Stimulated activated CD4-positive, alpha-beta T cell treated with anti-CD3 and anti-CD28 coated beads, Interleukin-15, amount 100 ng/mL, for 48 hours (primary cell): ENCODE results near the gene CMSS1.
"Not testable (repeated sequence)": the region's sequence is repeated elsewhere in the genome, so short reads cannot be mapped to it uniquely, and the experiment has no call there.

Experiments
- DNase-seq, 2 donors: peaks; one replicate each; pipeline ENCODE4 v3.0.0-alpha.2; 2020; ENCODE audit warnings: low read depth in 2 of 2

The CMSS1 gene

DNA sequence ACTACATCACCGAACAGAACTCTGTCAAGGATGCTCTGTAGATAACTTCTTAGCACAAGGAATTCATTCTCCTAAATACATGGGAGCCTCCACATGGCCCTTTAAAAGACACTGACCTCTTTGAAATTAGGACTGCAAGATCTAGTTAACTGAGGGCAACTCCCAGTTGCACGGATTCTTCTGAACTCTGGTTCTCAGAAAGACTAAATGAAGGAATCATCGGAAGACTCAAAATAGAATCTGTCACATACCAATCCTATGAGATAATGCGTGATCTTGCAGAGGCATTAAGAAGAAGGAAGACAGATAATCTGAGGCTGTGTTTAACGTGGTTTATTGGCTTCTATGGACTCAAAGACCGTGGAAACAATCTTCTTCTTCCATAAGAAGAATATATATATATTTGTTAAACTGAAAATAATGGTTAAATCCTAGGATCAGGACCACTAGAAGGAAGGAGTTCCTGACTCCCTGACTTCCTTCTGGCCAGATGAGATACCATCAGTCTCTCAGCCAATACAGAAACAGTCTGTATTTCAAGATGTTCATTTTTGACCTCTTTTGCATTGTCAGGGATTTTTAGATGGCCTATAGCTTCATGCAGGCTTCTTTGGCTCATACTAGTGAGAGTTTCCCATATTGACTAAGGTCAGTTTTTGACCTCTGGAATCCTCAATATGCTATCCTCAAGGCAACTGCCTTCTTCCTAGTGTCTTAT, 409.2 kb downstream of the CMSS1 start:
- DNase-seq, result no peak

DNA sequence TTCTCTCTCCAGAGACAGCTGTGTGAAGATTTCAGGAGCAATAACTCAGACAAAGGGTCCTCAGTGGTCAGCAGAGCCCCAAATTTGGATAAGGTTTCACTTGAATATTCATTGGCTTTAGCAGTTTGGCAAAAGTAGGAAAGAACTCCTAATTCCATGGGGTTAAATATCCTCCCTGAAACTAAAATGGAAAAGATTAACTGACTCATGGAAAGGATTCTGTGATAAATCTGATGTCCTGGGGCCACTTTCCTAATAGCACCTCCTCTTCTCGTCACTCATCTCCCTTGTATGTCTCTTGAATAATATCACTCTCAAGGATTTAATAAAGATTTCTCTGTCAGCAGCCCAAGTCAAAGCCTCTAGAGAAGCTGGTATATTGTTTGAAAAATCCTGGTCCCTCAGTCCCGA, 409.9 kb downstream of the CMSS1 start:
- DNase-seq, result no peak

DNA sequence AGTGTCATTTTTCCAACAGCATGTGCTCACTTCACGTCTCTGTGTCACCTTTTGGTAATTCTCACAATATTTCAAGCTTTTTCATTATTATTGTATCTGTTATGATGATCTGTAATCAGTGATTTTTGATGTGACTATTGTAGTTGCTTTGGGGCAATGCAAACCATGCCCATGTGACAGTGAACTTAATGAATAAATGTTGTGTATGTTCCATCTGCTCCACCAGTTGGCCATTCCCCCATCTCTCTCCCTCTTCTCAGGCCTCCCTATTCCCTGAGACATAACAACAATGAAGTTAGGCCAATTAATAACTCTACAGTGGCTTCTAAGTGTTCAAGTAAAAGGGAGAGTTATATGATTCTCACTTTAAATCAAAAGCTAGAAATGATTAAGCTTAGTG, 410.6 kb downstream of the CMSS1 start:
- no peak for DNase-seq

DNA sequence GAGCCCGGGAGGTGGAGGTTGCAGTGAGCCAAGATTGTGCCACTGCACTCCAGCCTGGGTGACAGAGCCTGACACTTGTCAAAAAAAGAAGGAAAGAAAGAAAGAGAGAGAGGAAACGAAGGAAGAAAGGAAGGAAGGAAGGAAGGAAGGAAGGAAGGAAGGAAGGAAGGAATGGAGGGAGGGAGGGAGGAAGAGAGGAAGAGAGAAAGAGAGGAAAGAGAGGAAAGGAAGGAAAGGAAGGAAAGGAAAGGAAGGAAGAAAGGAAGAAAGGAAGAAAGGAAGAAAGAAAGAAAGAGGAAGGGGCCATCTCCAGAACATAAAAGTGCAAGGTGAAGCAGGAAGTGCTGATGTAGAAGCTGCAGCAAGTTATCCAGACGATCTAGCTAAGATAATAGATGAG, 411.5 kb downstream of the CMSS1 start:
- DNase-seq, result not testable (repeated sequence)

DNA sequence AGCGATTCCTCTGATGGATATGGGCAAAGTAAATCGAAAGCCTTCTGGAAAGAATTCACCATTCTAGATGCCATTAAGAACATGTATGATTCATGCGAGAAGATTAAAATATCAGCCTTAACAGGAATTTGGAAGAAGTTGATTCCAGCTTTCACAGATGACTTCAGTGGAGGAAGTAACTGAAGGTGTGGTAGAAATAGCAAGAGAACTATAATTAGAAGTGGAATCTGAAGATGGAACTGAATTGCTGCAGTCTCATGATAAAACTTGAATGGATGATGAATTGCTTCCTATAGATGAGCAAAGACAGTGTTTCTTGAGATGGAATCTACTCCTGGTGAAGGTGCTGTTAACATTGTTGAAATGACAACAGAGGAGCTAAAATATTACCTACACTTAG, 413.0 kb downstream of the CMSS1 start:
- no peak for DNase-seq
